Stimulated activated CD4-positive, alpha-beta T cell treated with anti-CD3 and anti-CD28 coated beads, Interleukin-1b, Interleukin-23, amount 100 ng/mL, for 24 hours (primary cell): ENCODE results near the gene H1-8.
"Not testable (repeated sequence)": the region's sequence is repeated elsewhere in the genome, so short reads cannot be mapped to it uniquely, and the experiment has no call there.

ENCODE experiments used
- DNase-seq, 4 experiments: peaks; one replicate each; pipeline ENCODE4 v3.0.0-alpha.2; 2020; ENCODE audit warnings: low read depth in 4 of 4, low spot score in 1 of 4

The H1-8 gene, protein sequence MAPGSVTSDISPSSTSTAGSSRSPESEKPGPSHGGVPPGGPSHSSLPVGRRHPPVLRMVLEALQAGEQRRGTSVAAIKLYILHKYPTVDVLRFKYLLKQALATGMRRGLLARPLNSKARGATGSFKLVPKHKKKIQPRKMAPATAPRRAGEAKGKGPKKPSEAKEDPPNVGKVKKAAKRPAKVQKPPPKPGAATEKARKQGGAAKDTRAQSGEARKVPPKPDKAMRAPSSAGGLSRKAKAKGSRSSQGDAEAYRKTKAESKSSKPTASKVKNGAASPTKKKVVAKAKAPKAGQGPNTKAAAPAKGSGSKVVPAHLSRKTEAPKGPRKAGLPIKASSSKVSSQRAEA

DNA sequence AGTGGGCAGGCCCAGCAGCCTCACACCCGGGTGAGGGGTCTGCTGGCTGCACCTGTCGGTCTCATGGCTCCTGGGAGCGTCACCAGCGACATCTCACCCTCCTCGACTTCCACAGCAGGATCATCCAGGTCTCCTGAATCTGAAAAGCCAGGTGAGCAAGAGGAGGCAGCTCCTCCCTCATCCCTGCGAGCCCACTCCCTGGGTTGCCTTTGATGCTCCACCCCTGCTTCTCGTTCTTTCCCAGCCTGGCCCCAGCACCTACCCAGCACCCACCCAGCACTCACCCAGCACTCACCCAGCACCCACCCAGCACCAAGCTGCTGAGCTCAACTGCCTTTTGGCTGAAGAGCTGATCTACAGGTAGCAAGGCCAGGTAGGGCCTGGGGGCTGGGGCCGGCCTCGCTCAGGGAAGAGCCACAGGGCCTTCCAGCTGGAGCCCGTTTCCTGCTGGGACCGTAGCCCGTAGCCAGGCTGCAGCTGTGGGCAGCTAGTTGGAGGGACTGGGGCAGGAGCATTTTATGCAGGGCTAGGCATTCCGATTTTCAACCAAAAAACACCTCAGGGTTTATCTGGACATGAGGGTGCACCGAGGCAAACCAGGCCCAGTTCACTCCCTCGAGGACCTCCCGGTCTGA, at the start of gene H1-8:
TSS of gene H1-8 (plus strand) at position 20 of the 635 bp plus-strand sequence. CDS start at position 64, 44 bp downstream.
- no peak for DNase-seq

DNA sequence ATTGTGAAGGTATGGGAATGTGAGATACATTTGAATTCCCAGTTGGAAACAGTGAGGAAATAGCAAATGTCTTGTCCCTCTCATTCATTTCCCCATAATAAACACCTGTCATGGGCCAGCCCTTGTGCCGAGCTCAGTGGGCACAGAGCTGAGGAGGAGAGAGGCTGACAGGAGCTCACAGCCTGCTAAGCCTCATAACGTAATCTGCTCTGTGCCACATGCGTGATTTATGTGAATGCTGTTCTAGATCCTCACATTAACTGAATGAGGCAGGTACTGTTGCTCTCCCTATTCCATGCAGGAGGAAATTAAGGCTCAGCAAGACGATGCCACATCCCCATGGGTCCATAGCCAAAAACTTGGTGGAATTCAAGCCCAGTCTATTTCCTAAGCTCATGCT, 49.8 kb upstream of the H1-8 start:
- no peak for DNase-seq

- not testable (repeated sequence) for DNase-seq
Observed at GRCh38 chr3:129494499-129494898, 48.5 kb upstream of the H1-8 start.

DNA sequence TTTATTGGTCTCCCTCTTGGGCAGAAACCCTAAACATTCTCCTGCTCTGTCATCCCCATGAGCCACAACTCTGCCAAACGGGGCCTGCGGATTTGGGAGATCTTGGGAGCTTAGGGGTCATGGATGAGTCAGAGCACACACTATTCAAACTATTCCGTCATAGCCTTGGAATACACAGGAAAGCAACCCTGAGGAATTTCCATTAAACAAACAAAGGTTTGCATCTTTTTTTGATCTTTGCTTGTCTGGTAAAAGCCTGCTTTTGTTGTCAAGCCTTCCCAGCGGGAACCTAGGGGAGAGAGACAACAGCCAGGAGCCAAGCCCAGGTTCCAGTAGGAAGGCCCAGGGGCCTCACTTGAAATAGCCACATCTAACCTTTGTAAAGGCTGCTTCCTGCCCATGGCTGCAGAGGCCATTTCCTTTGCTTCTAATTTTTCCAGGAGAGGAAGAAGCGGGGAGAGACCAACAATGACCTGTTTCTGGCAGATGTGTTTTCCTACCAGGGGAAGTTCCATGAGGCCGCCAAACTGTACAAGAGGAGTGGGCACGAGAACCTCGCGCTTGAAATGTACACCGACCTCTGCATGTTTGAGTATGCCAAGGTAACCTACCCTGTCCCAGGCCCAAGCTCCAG, 47.9 kb upstream of the H1-8 start:
- DNase-seq, result not testable (repeated sequence)

DNA sequence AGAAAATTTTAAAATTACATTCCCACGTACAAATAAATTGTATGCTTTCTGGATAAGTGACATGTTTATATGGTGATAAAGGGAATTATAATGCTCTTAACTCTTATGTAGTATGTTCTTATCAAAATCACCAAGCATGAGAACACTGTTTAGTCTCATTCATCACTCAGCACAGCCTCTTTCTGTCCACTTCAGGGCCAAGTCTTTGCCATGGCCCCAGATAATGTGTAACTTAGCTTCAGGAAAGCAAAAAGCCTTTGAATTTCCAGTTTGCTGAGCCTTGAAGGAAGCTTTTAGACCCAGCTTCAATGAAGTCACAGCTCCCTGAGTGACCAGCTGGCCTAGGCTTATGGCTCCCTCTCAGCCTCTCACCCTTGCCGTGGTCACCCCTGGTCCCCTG, 45.1 kb upstream of the H1-8 start:
- DNase-seq, result not testable (repeated sequence)

- DNase-seq, result not testable (repeated sequence)
Observed at GRCh38 chr3:129498603-129499488, 44.1 kb upstream of the H1-8 start.

GRCh38 chr3:129499604-129500333, 43.2 kb upstream of the H1-8 start:
- DNase-seq, result not testable (repeated sequence)

GRCh38 chr3:129500334-129500658, 42.7 kb upstream of the H1-8 start:
- DNase-seq, result no peak

GRCh38 chr3:129501630-129502029, 41.3 kb upstream of the H1-8 start:
- no peak for DNase-seq

DNA sequence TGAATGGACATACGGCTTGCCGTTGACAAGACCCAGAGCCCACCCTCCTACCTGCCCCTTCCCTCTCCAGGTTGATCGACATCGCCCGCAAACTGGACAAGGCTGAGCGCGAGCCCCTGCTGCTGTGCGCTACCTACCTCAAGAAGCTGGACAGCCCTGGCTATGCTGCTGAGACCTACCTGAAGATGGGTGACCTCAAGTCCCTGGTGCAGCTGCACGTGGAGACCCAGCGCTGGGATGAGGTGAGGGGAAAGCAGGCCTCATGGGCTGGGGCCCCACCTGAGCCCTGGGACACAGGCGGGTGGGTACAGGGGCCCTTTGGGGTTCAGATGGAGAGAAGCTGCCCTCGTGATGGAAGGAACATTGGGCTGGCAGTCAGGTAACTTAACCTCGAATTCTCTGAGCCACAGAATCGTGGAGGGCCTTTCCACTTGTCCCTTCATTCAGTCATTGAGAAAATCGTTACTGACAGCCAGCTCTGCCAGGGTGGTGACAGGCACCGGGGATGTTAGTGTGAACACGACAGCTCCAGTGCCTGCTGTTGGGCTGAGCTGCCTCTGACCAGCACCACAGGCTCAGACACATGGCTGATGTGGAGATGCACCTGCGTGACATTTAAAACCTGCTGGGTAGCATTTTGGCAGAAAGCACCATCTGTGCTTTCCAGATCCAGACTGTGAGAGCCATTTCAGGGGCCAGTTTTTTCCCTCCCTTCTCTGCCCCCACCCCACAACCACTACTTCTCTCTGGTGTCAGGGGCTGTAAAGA, 40.1 kb upstream of the H1-8 start:
- DNase-seq, result no peak

- no peak for DNase-seq
Observed at GRCh38 chr3:129503471-129504291, 39.3 kb upstream of the H1-8 start.

DNA sequence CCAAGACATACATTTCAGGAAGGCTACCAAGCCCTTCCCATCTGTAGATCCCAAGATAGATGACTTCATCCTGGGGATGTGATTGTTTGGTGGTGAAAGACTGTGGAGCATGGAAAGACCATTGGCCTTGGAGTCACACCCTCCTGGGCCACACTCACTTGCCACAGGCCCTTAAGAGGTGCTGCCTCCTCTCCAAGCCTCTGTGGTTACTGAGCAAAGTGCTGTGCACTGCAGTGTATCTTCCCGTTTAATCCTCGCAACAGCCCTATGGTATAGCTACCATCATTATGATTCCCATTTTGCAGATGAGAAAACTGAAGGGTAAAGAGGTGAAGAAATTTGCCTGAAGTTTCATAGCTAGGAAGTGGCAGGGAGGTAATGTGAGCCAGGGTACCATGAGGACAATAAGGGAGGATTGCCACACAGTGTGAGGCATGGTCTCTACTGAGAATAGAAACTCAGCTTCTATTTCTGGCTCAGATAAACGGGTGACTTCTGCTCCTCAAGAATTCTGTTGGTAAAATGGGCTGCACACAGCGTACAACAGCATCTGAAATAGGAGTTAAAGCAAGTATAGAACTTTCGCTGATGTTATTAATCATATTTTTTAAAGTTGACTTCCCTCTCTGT, 38.4 kb upstream of the H1-8 start:
- DNase-seq, result no peak

GRCh38 chr3:129505341-129505740, 37.6 kb upstream of the H1-8 start:
- DNase-seq, result no peak

- no peak for DNase-seq
Observed at GRCh38 chr3:129506231-129506742, 36.7 kb upstream of the H1-8 start.

DNA sequence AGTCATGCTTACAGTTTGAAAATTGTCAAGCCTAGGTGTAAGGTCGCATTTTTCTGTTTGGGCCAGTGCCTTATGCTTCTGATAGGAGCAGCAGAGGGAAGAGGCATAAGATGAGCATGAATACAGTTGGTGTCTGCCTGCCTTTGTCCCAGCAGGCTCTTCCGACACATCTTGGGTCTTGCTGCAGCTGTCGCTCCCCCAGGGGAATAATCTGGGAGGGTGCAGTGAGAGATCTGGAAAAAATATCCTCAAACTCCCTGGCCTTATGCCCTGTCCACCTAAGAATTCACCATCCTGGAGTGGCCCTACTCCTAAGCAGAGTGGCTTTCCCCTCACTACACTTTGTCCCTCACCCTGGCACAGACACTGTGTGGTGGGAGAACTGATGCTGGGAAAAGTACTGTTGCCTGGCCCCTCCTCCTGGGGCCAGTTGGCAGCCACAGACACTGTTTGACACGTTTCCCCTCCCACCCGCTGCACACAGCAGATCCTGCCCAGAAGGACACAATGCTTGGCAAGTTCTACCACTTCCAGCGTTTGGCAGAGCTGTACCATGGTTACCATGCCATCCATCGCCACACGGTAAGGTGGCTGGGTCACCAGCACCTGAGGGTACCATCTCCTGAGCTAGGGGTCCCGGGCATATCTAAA, 35.7 kb upstream of the H1-8 start:
- DNase-seq, result no peak

DNA sequence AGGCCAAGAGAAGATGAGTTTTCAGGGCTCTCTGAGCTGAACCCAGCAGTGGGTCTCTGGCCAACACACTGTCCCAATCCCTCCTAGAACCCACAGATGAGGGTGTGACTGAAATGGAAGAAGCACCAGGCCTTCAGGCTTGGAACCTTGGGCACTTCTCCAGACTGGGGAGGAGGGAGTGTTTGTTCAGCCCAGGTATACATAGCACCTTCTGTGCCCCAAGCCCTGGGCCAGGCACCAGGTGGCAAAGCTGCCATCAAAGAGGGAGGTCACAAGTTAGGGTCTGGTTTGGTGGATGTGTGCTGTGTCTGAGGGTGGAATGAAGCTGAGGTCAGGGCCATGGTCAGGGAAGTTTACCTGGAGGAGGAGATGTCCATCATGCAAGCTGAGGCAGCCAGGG, 30.4 kb upstream of the H1-8 start:
- DNase-seq, result no peak

GRCh38 chr3:129513705-129514104, 29.3 kb upstream of the H1-8 start:
- no peak for DNase-seq

GRCh38 chr3:129514110-129514509, 28.9 kb upstream of the H1-8 start:
- no peak for DNase-seq
